HEK293 (cell line): ENCODE results near the gene PIGN.

Experiments
- CTCF ChIA-PET: fragments of 350-600 bp; formaldehyde crosslinking; extraction: SDS; loops from one replicate; lab custom pipeline; 2021; ENCODE audit warnings: antibody characterized with exemption; lab: Yijun Ruan, JAX
- POLR2A ChIA-PET: fragments of 300-600 bp; formaldehyde crosslinking; extraction: SDS; loops from one replicate; lab custom pipeline; 2020; ENCODE audit warnings: antibody characterized with exemption, inconsistent platforms; lab: Yijun Ruan, JAX
- H3K27ac ChIP-seq: fragments of 200-500 bp; sonication (Bioruptor generic); 2 replicates; pipeline ENCODE4 v1.5.1; 2014; ENCODE audit warnings: low read depth, low read length, control low read depth, inconsistent platforms; ENCODE audit errors: extremely low read depth
- H3K36me3 ChIP-seq, 2 experiments: fragments of 200-500 bp in 1 of 2; sonication (Bioruptor generic) in 1 of 2; 1 replicate in 1 of 2; 2 replicates in 1 of 2; pipeline ENCODE4 v1.5.1; 2014 to 2017; ENCODE audit warnings: inconsistent platforms in 2 of 2, low read length in 2 of 2; ENCODE audit not compliant: control insufficient read depth in 2 of 2, insufficient read depth in 1 of 2
- H3K4me1 ChIP-seq: fragments of 200-500 bp; sonication (Bioruptor generic); 2 replicates; pipeline ENCODE4 v1.5.1; 2014; ENCODE audit warnings: mild to moderate bottlenecking, low read length, inconsistent platforms; ENCODE audit not compliant: control insufficient read depth, insufficient read depth
- H3K4me3 ChIP-seq: 2 replicates; pipeline ENCODE4 v1.5.1; 2011; ENCODE audit warnings: low read depth, mild to moderate bottlenecking, control low read depth, low read length, moderate library complexity
- H3K9me3 ChIP-seq: fragments of 200-500 bp; sonication (Bioruptor generic); 2 replicates; pipeline ENCODE4 v1.5.1; 2014; ENCODE audit warnings: low read depth, low read length, inconsistent platforms; ENCODE audit not compliant: control insufficient read depth, insufficient read depth
- HIC1 ChIP-seq: fragments of 450-650 bp; formaldehyde crosslinking; IDR thresholded peaks from 2 replicates; pipeline ENCODE4 v1.5.1; 2016; ENCODE audit warnings: missing biosample characterization, missing genetic modification characterization
- MZF1 ChIP-seq: fragments of 450-650 bp; formaldehyde crosslinking; IDR thresholded peaks from 2 replicates; pipeline ENCODE4 v1.5.1; 2017; ENCODE audit warnings: missing biosample characterization, missing genetic modification characterization, borderline replicate concordance
- SCRT1 ChIP-seq: fragments of 450-650 bp; formaldehyde crosslinking; IDR thresholded peaks from 2 replicates; pipeline ENCODE4 v1.5.1; 2016; ENCODE audit warnings: missing biosample characterization, missing genetic modification characterization, borderline replicate concordance
- SP7 ChIP-seq: fragments of 450-650 bp; formaldehyde crosslinking; IDR thresholded peaks from 2 replicates; pipeline ENCODE4 v1.5.1; 2016; ENCODE audit warnings: missing biosample characterization, missing genetic modification characterization
- ZBTB1 ChIP-seq: fragments of 450-650 bp; formaldehyde crosslinking; IDR thresholded peaks from 2 replicates; pipeline ENCODE4 v1.5.1; 2016; ENCODE audit warnings: missing biosample characterization, missing genetic modification characterization
- ZIC2 ChIP-seq: fragments of 450-650 bp; formaldehyde crosslinking; IDR thresholded peaks from 2 replicates; pipeline ENCODE4 v1.5.1; 2016; ENCODE audit warnings: missing biosample characterization, missing genetic modification characterization
- ZNF121 ChIP-seq: fragments of 450-650 bp; formaldehyde crosslinking; IDR thresholded peaks from 2 replicates; pipeline ENCODE4 v1.5.1; 2016; ENCODE audit warnings: missing biosample characterization, missing genetic modification characterization
- ZNF148 ChIP-seq: fragments of 450-650 bp; formaldehyde crosslinking; IDR thresholded peaks from 2 replicates; pipeline ENCODE4 v1.5.0; 2017; ENCODE audit warnings: missing biosample characterization, missing genetic modification characterization, borderline replicate concordance
- ZNF184 ChIP-seq: fragments of 450-650 bp; IDR thresholded peaks from 2 replicates; pipeline ENCODE4 v1.5.1; 2018; ENCODE audit warnings: missing biosample characterization, mild to moderate bottlenecking, missing genetic modification characterization
- ZNF2 ChIP-seq: fragments of 450-650 bp; formaldehyde crosslinking; IDR thresholded peaks from 2 replicates; pipeline ENCODE4 v1.5.1; 2016; ENCODE audit warnings: missing biosample characterization, missing genetic modification characterization
- ZNF280C ChIP-seq: fragments of 450-650 bp; formaldehyde crosslinking; IDR thresholded peaks from 2 replicates; pipeline ENCODE4 v1.5.1; 2016; ENCODE audit warnings: missing biosample characterization, missing genetic modification characterization
- ZNF324 ChIP-seq: fragments of 450-650 bp; formaldehyde crosslinking; IDR thresholded peaks from 2 replicates; pipeline ENCODE4 v1.5.1; 2016; ENCODE audit warnings: missing biosample characterization, missing genetic modification characterization
- ZNF513 ChIP-seq: fragments of 450-650 bp; IDR thresholded peaks from 2 replicates; pipeline ENCODE4 v1.5.1; 2018; ENCODE audit warnings: missing biosample characterization, missing genetic modification characterization
- ZNF514 ChIP-seq: fragments of 450-650 bp; formaldehyde crosslinking; IDR thresholded peaks from 2 replicates; pipeline ENCODE4 v1.5.1; 2016; ENCODE audit warnings: missing biosample characterization, missing genetic modification characterization
- ZNF548 ChIP-seq: fragments of 450-650 bp; formaldehyde crosslinking; IDR thresholded peaks from 2 replicates; pipeline ENCODE4 v1.5.1; 2016; ENCODE audit warnings: missing biosample characterization, missing genetic modification characterization
- ZNF571 ChIP-seq: fragments of 450-650 bp; formaldehyde crosslinking; IDR thresholded peaks from 2 replicates; pipeline ENCODE4 v1.5.0; 2017; ENCODE audit warnings: missing biosample characterization, missing genetic modification characterization
- ZNF626 ChIP-seq: fragments of 450-650 bp; sonication (Bioruptor Pico); formaldehyde crosslinking; IDR thresholded peaks from 2 replicates; pipeline ENCODE4 v1.5.1; 2018; ENCODE audit warnings: missing biosample characterization, missing genetic modification characterization, inconsistent platforms
- ZNF660 ChIP-seq: fragments of 450-650 bp; IDR thresholded peaks from 2 replicates; pipeline ENCODE4 v1.5.1; 2018; ENCODE audit warnings: missing biosample characterization, mild to moderate bottlenecking, missing genetic modification characterization
- ZNF664 ChIP-seq: fragments of 450-650 bp; formaldehyde crosslinking; IDR thresholded peaks from 2 replicates; pipeline ENCODE4 v1.5.1; 2016; ENCODE audit warnings: missing biosample characterization, missing genetic modification characterization
- ZNF777 ChIP-seq: fragments of 450-650 bp; formaldehyde crosslinking; IDR thresholded peaks from 2 replicates; pipeline ENCODE4 v1.5.1; 2017; ENCODE audit warnings: missing biosample characterization, missing genetic modification characterization, borderline replicate concordance
- ZSCAN4 ChIP-seq: fragments of 450-650 bp; formaldehyde crosslinking; IDR thresholded peaks from 2 replicates; pipeline ENCODE4 v1.5.1; 2017; ENCODE audit warnings: missing biosample characterization, missing genetic modification characterization

PIGN gene

GRCh38 chr18:62198259-62198658 is 11.4 kb upstream of the PIGN start:
- ChIA-PET POLR2A (interaction anchor here (3.7 kb wide), 1 partner anchor 11 kb away, joined by 23 read pairs; the partner anchor contains the start of genes PIGN and RELCH), CTCF (interaction anchor here (0.6 to 2.0 kb wide), 3 partner anchors 8 to 52 kb away, joined by 3 to 9 read pairs (median 3); no protein-coding TSS in a partner anchor)
- no peaks in the 10 kb centered on the region; a peak in 1 of 3 replicates for H3K36me3 ChIP-seq
- H3K9me3 ChIP-seq, result no peaks in the 10 kb centered on the region
- H3K4me1 ChIP-seq, result peaks cover 10% of the 10 kb centered on the region
- H3K27ac ChIP-seq, result no peak overlapping the region
- no peak for TF ChIP-seq SCRT1 (tag by site-specific recombination)
- no peak for TF ChIP-seq ZNF148
- no peak overlapping the region for H3K4me3 ChIP-seq

- ChIA-PET POLR2A (interaction anchor here (3.7 kb wide), 1 partner anchor 10 kb away, joined by 23 read pairs; the partner anchor contains the start of genes PIGN and RELCH), CTCF (interaction anchor here (0.5 to 2.0 kb wide), 8 partner anchors 9 to 1347 kb away, joined by 3 to 9 read pairs (median 3); no protein-coding TSS in a partner anchor)
- H3K4me3 ChIP-seq, result no peak overlapping the region
- TF ChIP-seq ZNF514, result no peak
- no peak for TF ChIP-seq MZF1
- no peak for TF ChIP-seq ZNF280C (tag by site-specific recombination)
- no peak for TF ChIP-seq ZNF2 (tag by site-specific recombination)
- no peak for TF ChIP-seq ZNF626 (tag by site-specific recombination)
- no peak for TF ChIP-seq ZSCAN4 (tag by site-specific recombination)
- TF ChIP-seq ZNF664 (tag by site-specific recombination), result no peak
- no peak for TF ChIP-seq ZNF548 (tag by site-specific recombination)
- no peak for TF ChIP-seq ZIC2 (tag by site-specific recombination)
- no peak for TF ChIP-seq ZNF121 (tag by site-specific recombination)
- peaks cover 10% of the 10 kb centered on the region for H3K4me1 ChIP-seq
- no peaks in the 10 kb centered on the region for H3K36me3 ChIP-seq
- H3K27ac ChIP-seq, result no peak overlapping the region
- H3K9me3 ChIP-seq, result no peaks in the 10 kb centered on the region
Observed at GRCh38 chr18:62196980-62197379, 10.1 kb upstream of the PIGN start.

GRCh38 chr18:62196079-62196478 is 9.2 kb upstream of the PIGN start:
- H3K4me1 ChIP-seq, result peaks cover 10% of the 10 kb centered on the region
- H3K27ac ChIP-seq, result no peak overlapping the region
- CTCF ChIA-PET, result interaction anchor here (0.6 to 1.0 kb wide), 3 partner anchors 16 to 571 kb away, joined by 4 to 6 read pairs (median 5); no protein-coding TSS in a partner anchor
- no peaks in the 10 kb centered on the region for H3K9me3 ChIP-seq
- H3K36me3 ChIP-seq, result no peaks in the 10 kb centered on the region
- no peak overlapping the region for H3K4me3 ChIP-seq
- POLR2A ChIA-PET, result no interaction called here
- TF ChIP-seq ZNF777 (tag by site-specific recombination), result no peak
- no peak for TF ChIP-seq HIC1 (tag by site-specific recombination)
- no peak for TF ChIP-seq ZNF184 (tag by site-specific recombination)
- TF ChIP-seq SP7 (tag by site-specific recombination), result no peak
- no peak for TF ChIP-seq ZNF660 (tag by site-specific recombination)
- no peak for TF ChIP-seq ZBTB1 (tag by site-specific recombination)
- no peak for TF ChIP-seq ZNF324
- no peak for TF ChIP-seq ZNF513 (tag by site-specific recombination)
- TF ChIP-seq ZNF571 (tag by site-specific recombination), result no peak
